GM23338 (cell line): ENCODE measurements around the gene POLR3E. TPM values are rescaled to one million over a fixed set of nuclear protein-coding genes. Genes with fewer than 3 reads are reported as not detected.

ENCODE experiments used
- ATAC-seq: fragments of 200-7000 bp; cut with Tn5 transposase; 3 replicates; pipeline ENCODE4 v1.9.1; 2020
- DNase-seq: peaks from one replicate; pipeline ENCODE4 v3.0.0-alpha.2; 2015; ENCODE audit warnings: low spot score
- H2AFZ ChIP-seq: fragments of 200-600 bp; sonication (generic); 2 replicates; pipeline ENCODE4 v1.8.0; 2016; ENCODE audit warnings: antibody characterized with exemption, mild to moderate bottlenecking, moderate library complexity
- H3F3A ChIP-seq: fragments of 200-600 bp; sonication (generic); replicated peaks from 2 replicates; pipeline ENCODE4 v1.8.0; 2017; ENCODE audit warnings: antibody characterized with exemption, mixed run types, low read depth
- H3K27ac ChIP-seq: fragments of 200-600 bp; sonication (generic); 2 replicates; pipeline ENCODE4 v1.6.1; 2016; ENCODE audit warnings: low read depth
- H3K27me3 ChIP-seq: fragments of 200-600 bp; sonication (generic); 2 replicates; pipeline ENCODE4 v1.8.0; 2016; ENCODE audit warnings: mild to moderate bottlenecking, mixed run types, moderate library complexity; ENCODE audit not compliant: insufficient read depth
- H3K36me3 ChIP-seq: fragments of 200-600 bp; sonication (generic); 2 replicates; pipeline ENCODE4 v1.8.0; 2016; ENCODE audit warnings: mild to moderate bottlenecking; ENCODE audit not compliant: insufficient read depth
- H3K4me1 ChIP-seq: fragments of 200-600 bp; sonication (generic); 2 replicates; pipeline ENCODE4 v1.8.0; 2016; ENCODE audit warnings: mild to moderate bottlenecking, moderate library complexity; ENCODE audit not compliant: insufficient read depth
- H3K4me2 ChIP-seq: fragments of 200-600 bp; sonication (generic); 2 replicates; pipeline ENCODE4 v1.7.1; 2017; ENCODE audit warnings: mixed run types
- H3K4me3 ChIP-seq: fragments of 200-600 bp; sonication (generic); 2 replicates; pipeline ENCODE4 v1.6.1; 2016; ENCODE audit warnings: mixed run types
- H3K79me2 ChIP-seq: fragments of 200-600 bp; sonication (generic); replicated peaks from 2 replicates; pipeline ENCODE4 v1.8.0; 2017; ENCODE audit warnings: mild to moderate bottlenecking; ENCODE audit not compliant: insufficient read depth
- H3K9me2 ChIP-seq: fragments of 200-600 bp; sonication (generic); 2 replicates; pipeline ENCODE4 v1.8.0; 2017; ENCODE audit not compliant: insufficient read depth
- H4K20me1 ChIP-seq: fragments of 200-600 bp; sonication (generic); replicated peaks from 2 replicates; pipeline ENCODE4 v1.8.0; 2017; ENCODE audit warnings: mild to moderate bottlenecking; ENCODE audit not compliant: insufficient read depth
- H3K27ac Mint-ChIP-seq: 2 replicates; pipeline ENCODE4 v1.8.0; 2020; ENCODE audit warnings: inconsistent platforms, mild to moderate bottlenecking, moderate library complexity, mixed read lengths
- H3K27me3 Mint-ChIP-seq: 3 replicates; pipeline ENCODE4 v1.8.0; 2022; ENCODE audit warnings: low read depth, mild to moderate bottlenecking, moderate library complexity, mixed read lengths, inconsistent platforms; ENCODE audit not compliant: insufficient read depth, poor library complexity
- H3K36me3 Mint-ChIP-seq: 3 replicates; pipeline ENCODE4 v1.8.0; 2021; ENCODE audit warnings: low read depth, mild to moderate bottlenecking, inconsistent platforms, moderate library complexity, mixed read lengths
- H3K4me1 Mint-ChIP-seq: 3 replicates; pipeline ENCODE4 v1.8.0; 2020; ENCODE audit warnings: mild to moderate bottlenecking, inconsistent platforms, mixed read lengths
- H3K4me3 Mint-ChIP-seq: 3 replicates; pipeline ENCODE4 v1.8.0; 2021; ENCODE audit warnings: moderate library complexity, mild to moderate bottlenecking, inconsistent platforms, mixed read lengths
- H3K9me3 Mint-ChIP-seq: 3 replicates; pipeline ENCODE4 v1.8.0; 2020; ENCODE audit warnings: moderate library complexity, mild to moderate bottlenecking, inconsistent platforms, mixed read lengths
- CREB1 ChIP-seq: fragments of 250-450 bp; sonication (Bioruptor Pico); IDR thresholded peaks from 2 replicates; pipeline ENCODE4 v1.5.0; 2020; ENCODE audit warnings: low read depth, mild to moderate bottlenecking, moderate library complexity
- EZH2phosphoT487 ChIP-seq: fragments of 200-600 bp; sonication (generic); IDR thresholded peaks from one replicate; pipeline ENCODE4 v1.8.1; 2018; ENCODE audit warnings: antibody characterized with exemption; ENCODE audit not compliant: unreplicated experiment
- JUNB ChIP-seq: IDR thresholded peaks from one replicate; pipeline ENCODE4 v1.6.1; 2016; ENCODE audit warnings: antibody characterized with exemption; ENCODE audit not compliant: unreplicated experiment
- NANOG ChIP-seq: IDR thresholded peaks from 2 replicates; pipeline ENCODE4 v1.6.1; 2016; ENCODE audit warnings: antibody characterized with exemption, borderline replicate concordance
- STAT1 ChIP-seq: IDR thresholded peaks from one replicate; pipeline ENCODE4 v1.6.1; 2016; ENCODE audit warnings: antibody characterized with exemption; ENCODE audit not compliant: unreplicated experiment
- ZNF114 ChIP-seq: fragments of 250-450 bp; sonication (Bioruptor Pico); IDR thresholded peaks from 2 replicates; pipeline ENCODE4 v1.5.0; 2020; ENCODE audit warnings: mild to moderate bottlenecking, moderate library complexity
- ZNF331 ChIP-seq: fragments of 250-450 bp; sonication (Bioruptor Pico); IDR thresholded peaks from 2 replicates; pipeline ENCODE4 v1.5.0; 2020; ENCODE audit warnings: low read depth, mild to moderate bottlenecking, moderate library complexity
- polyA plus RNA-seq: library from polyadenylated mRNA; unstranded; fragments of >200 nt; fragmentation: Nextera tagmentation; extraction: Ambion mirVana; gene quantifications from 2 replicates; pipeline ENCODE4 v1.2.1, GENCODE V29; 2016
- total RNA-seq: library from RNA; depleted of rRNA; stranded (reverse); fragments of >200 nt; shearing (Covaris generic); gene quantifications from 2 replicates; pipeline ENCODE4 v1.2.3, GENCODE V29; 2014
- TF ChIP-seq, protein P1 (sequence below): fragments of 250-450 bp; sonication (Bioruptor Pico); IDR thresholded peaks from 2 replicates; pipeline ENCODE4 v1.5.0; 2020; ENCODE audit warnings: mild to moderate bottlenecking, moderate library complexity
- TF ChIP-seq, protein P2 (sequence below): IDR thresholded peaks from one replicate; pipeline ENCODE4 v1.6.1; 2018; ENCODE audit warnings: antibody characterized with exemption; ENCODE audit not compliant: unreplicated experiment
- TF ChIP-seq, protein P3 (sequence below), 2 experiments: fragments of 200-600 bp in 1 of 2; sonication (generic) in 1 of 2; conservative IDR thresholded peaks; 2 replicates each; pipeline versions ENCODE4 v1.5.1 to v1.6.1; 2016 to 2017; ENCODE audit warnings: antibody characterized with exemption in 2 of 2, low read depth in 2 of 2, mild to moderate bottlenecking in 2 of 2, moderate library complexity in 1 of 2

Gene POLR3E
- total and polyA plus RNA-seq, 2 experiments from 2014 or later: 62.7 to 141 TPM

- H3K27ac Mint-ChIP-seq: no peak overlapping the region
- no peaks in the 10 kb centered on the region for H3K27me3 ChIP-seq
- H4K20me1 ChIP-seq: 0 out of 2 replicates have a peak, but pooled peaks cover 7% of the 10 kb centered on the region
- no peak overlapping the region for H2AFZ ChIP-seq
- peaks cover 23% of the 10 kb centered on the region for H3K36me3 ChIP-seq
- ATAC-seq (no peak), DNase-seq (no peak)
- H3K4me2 ChIP-seq: no peak overlapping the region
- no peak overlapping the region for H3K4me3 ChIP-seq
- peaks cover 3% of the 10 kb centered on the region for H3K27me3 Mint-ChIP-seq
- H3F3A ChIP-seq: peaks cover 17% of the 10 kb centered on the region; the same call in 1 of the 2 replicates
- H3K4me3 Mint-ChIP-seq: no peak overlapping the region
- H3K9me2 ChIP-seq: no peaks in the 10 kb centered on the region
- TF ChIP-seq STAT1 (no peak), EZH2phosphoT487 (no peak), NANOG (no peak), ZNF114 (no peak), JUNB (no peak), ZNF331 (CRISPR knock-in tag) (no peak), CREB1 (CRISPR knock-in tag) (no peak)
- TF ChIP-seq, protein P1, sequence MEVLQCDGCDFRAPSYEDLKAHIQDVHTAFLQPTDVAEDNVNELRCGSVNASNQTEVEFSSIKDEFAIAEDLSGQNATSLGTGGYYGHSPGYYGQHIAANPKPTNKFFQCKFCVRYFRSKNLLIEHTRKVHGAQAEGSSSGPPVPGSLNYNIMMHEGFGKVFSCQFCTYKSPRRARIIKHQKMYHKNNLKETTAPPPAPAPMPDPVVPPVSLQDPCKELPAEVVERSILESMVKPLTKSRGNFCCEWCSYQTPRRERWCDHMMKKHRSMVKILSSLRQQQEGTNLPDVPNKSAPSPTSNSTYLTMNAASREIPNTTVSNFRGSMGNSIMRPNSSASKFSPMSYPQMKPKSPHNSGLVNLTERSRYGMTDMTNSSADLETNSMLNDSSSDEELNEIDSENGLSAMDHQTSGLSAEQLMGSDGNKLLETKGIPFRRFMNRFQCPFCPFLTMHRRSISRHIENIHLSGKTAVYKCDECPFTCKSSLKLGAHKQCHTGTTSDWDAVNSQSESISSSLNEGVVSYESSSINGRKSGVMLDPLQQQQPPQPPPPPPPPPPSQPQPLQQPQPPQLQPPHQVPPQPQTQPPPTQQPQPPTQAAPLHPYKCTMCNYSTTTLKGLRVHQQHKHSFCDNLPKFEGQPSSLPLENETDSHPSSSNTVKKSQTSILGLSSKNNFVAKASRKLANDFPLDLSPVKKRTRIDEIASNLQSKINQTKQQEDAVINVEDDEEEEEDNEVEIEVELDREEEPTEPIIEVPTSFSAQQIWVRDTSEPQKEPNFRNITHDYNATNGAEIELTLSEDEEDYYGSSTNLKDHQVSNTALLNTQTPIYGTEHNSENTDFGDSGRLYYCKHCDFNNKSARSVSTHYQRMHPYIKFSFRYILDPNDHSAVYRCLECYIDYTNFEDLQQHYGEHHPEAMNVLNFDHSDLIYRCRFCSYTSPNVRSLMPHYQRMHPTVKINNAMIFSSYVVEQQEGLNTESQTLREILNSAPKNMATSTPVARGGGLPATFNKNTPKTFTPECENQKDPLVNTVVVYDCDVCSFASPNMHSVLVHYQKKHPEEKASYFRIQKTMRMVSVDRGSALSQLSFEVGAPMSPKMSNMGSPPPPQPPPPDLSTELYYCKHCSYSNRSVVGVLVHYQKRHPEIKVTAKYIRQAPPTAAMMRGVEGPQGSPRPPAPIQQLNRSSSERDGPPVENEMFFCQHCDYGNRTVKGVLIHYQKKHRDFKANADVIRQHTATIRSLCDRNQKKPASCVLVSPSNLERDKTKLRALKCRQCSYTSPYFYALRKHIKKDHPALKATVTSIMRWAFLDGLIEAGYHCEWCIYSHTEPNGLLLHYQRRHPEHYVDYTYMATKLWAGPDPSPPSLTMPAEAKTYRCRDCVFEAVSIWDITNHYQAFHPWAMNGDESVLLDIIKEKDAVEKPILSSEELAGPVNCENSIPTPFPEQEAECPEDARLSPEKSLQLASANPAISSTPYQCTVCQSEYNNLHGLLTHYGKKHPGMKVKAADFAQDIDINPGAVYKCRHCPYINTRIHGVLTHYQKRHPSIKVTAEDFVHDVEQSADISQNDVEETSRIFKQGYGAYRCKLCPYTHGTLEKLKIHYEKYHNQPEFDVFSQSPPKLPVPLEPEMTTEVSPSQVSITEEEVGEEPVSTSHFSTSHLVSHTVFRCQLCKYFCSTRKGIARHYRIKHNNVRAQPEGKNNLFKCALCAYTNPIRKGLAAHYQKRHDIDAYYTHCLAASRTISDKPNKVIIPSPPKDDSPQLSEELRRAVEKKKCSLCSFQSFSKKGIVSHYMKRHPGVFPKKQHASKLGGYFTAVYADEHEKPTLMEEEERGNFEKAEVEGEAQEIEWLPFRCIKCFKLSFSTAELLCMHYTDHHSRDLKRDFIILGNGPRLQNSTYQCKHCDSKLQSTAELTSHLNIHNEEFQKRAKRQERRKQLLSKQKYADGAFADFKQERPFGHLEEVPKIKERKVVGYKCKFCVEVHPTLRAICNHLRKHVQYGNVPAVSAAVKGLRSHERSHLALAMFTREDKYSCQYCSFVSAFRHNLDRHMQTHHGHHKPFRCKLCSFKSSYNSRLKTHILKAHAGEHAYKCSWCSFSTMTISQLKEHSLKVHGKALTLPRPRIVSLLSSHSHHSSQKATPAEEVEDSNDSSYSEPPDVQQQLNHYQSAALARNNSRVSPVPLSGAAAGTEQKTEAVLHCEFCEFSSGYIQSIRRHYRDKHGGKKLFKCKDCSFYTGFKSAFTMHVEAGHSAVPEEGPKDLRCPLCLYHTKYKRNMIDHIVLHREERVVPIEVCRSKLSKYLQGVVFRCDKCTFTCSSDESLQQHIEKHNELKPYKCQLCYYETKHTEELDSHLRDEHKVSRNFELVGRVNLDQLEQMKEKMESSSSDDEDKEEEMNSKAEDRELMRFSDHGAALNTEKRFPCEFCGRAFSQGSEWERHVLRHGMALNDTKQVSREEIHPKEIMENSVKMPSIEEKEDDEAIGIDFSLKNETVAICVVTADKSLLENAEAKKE (CRISPR knock-in tag): no peak
- TF ChIP-seq, protein P2, sequence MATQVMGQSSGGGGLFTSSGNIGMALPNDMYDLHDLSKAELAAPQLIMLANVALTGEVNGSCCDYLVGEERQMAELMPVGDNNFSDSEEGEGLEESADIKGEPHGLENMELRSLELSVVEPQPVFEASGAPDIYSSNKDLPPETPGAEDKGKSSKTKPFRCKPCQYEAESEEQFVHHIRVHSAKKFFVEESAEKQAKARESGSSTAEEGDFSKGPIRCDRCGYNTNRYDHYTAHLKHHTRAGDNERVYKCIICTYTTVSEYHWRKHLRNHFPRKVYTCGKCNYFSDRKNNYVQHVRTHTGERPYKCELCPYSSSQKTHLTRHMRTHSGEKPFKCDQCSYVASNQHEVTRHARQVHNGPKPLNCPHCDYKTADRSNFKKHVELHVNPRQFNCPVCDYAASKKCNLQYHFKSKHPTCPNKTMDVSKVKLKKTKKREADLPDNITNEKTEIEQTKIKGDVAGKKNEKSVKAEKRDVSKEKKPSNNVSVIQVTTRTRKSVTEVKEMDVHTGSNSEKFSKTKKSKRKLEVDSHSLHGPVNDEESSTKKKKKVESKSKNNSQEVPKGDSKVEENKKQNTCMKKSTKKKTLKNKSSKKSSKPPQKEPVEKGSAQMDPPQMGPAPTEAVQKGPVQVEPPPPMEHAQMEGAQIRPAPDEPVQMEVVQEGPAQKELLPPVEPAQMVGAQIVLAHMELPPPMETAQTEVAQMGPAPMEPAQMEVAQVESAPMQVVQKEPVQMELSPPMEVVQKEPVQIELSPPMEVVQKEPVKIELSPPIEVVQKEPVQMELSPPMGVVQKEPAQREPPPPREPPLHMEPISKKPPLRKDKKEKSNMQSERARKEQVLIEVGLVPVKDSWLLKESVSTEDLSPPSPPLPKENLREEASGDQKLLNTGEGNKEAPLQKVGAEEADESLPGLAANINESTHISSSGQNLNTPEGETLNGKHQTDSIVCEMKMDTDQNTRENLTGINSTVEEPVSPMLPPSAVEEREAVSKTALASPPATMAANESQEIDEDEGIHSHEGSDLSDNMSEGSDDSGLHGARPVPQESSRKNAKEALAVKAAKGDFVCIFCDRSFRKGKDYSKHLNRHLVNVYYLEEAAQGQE: no peak
- TF ChIP-seq, protein P3, sequence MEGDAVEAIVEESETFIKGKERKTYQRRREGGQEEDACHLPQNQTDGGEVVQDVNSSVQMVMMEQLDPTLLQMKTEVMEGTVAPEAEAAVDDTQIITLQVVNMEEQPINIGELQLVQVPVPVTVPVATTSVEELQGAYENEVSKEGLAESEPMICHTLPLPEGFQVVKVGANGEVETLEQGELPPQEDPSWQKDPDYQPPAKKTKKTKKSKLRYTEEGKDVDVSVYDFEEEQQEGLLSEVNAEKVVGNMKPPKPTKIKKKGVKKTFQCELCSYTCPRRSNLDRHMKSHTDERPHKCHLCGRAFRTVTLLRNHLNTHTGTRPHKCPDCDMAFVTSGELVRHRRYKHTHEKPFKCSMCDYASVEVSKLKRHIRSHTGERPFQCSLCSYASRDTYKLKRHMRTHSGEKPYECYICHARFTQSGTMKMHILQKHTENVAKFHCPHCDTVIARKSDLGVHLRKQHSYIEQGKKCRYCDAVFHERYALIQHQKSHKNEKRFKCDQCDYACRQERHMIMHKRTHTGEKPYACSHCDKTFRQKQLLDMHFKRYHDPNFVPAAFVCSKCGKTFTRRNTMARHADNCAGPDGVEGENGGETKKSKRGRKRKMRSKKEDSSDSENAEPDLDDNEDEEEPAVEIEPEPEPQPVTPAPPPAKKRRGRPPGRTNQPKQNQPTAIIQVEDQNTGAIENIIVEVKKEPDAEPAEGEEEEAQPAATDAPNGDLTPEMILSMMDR (conservative IDR thresholded peaks at IDR 0.05; ENCODE audit: low read depth in 2 of 2): no peak
- H3K4me1 ChIP-seq: no peaks in the 10 kb centered on the region
- peaks cover 50% of the 10 kb centered on the region for H3K9me3 Mint-ChIP-seq
- H3K36me3 Mint-ChIP-seq: peaks cover 75% of the 10 kb centered on the region
- no peaks in the 10 kb centered on the region for H3K79me2 ChIP-seq
- H3K4me1 Mint-ChIP-seq: no peaks in the 10 kb centered on the region
- no peak overlapping the region for H3K27ac ChIP-seq
Observed at GRCh38 chr16:22337045-22337444, 39.8 kb downstream of the POLR3E start.
